HG03045 (cell line): ENCODE data around the gene ESRRA.

Source experiments
- ATAC-seq: cut with Tn5 transposase; IDR thresholded peaks from one replicate; pipeline ENCODE4 v1.9.1; 2021; ENCODE audit warnings: mild to moderate bottlenecking, moderate library complexity; ENCODE audit not compliant: unreplicated experiment

ESRRA gene

DNA sequence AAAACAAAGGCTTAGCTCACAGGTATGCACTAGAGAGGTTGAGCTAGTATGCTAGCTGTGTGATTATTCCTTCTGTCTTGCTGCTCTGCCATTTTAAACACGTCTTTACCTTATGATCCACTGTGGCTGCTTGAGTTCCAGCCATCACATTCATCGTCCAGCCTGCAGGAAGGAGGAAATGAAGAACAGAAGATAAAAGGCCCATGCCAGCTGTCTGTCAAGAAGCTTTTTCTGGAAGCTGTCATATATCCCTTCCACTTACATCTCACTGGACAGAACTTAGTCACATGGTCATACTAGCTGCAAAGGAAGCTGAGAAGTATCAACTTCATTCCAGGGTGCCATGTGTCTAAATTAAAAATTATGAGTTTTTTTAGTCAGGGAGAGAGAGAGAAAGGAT, 22.1 kb downstream of the ESRRA start:
- ATAC-seq, result no peak

DNA sequence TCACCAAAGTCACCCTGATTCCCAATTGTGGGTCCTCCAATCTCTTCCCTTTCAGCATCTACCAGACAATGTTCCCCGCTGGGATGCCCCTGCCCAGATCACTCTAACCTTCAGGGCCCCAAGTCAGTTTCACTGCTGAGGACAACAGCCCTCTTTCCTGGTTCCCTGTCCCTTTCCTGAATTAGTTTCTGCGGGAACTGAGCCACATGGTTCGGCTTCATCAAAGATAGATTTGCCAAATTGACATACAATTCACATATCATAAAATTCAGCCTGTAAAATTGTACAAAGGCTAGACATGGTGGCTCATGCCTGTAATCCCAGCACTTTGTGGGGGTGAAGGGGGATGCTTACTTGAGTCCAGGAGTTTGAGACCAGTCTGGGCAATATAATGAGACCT, 22.7 kb downstream of the ESRRA start:
- ATAC-seq, result no peak

DNA sequence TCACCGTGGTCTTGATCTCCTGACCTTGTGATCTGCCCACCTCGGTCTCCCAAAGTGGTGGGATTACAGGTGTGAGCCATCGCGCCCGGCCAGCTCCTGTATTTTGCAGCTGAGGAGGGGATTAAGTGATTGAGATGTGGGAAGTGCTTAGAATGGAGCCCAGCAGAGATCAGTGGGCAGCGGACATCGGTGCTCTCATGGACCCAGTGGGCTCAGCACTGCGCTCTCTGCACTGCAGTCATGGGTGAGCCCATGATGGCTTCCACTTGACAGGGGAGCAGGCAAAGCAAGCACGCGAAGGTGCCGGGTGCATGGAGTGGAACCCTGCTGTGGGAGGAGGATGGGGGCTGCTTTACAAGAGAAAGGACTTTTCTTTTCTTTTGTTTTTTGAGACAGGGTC, 25.6 kb downstream of the ESRRA start:
- no peak for ATAC-seq

DNA sequence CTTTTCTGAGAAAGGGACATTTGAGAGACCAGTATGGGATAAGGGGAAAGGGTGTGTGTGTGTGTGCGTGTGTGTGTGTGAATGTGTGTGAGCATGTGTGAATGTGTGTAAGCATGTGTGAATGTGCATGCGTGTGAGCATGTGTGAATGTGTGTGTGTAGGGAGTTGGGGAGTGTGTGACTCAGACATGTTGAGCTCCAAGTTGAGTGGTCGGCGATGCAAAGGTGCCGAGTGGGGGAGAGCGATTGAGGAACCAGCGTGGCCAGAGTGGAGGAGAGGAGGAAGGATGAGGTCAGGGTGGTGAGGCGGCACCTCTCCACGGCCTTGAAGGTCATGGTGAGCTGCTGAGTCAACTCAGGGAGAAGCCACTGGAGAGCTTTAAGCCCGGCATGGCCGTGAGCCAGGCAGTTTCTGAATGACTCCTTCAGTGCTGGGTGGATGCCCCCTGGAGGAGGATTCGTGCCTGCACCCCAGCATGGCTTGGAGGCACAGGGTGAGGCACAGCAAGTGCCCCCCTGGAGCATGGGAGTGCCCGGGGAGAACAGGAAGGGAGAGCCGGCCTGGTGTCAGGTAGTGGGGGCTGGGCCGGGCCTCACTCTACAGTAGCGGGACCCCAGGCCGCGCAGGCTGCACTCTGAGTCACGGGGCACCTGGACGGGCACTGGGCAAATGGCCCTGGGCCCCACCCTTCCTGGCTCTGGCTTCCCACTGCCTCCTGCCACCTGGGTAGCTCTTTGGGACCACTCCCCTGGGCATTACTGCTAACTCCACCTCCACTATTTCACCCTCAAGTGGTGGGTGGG, 26.4 kb downstream of the ESRRA start:
- ATAC-seq, result no peak

DNA sequence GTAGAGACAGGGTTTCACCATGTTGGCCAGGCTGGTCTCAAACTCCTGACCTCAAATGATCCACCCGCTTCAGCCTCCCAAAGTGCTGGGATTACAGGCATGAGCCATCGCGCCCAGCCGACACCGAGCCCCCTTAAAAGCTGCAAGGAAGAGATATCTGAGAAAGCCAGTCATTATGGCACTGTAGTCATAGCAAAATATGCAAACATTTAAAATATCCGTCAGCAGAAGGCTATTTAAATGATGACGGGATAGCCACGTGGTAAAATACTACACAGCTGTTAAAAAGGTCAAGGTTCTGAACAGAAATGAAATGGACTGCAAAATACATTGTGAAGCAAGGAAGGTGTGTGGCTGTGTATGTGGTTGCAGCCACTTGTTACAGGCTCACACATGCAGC, 28.2 kb downstream of the ESRRA start:
- no peak for ATAC-seq

DNA sequence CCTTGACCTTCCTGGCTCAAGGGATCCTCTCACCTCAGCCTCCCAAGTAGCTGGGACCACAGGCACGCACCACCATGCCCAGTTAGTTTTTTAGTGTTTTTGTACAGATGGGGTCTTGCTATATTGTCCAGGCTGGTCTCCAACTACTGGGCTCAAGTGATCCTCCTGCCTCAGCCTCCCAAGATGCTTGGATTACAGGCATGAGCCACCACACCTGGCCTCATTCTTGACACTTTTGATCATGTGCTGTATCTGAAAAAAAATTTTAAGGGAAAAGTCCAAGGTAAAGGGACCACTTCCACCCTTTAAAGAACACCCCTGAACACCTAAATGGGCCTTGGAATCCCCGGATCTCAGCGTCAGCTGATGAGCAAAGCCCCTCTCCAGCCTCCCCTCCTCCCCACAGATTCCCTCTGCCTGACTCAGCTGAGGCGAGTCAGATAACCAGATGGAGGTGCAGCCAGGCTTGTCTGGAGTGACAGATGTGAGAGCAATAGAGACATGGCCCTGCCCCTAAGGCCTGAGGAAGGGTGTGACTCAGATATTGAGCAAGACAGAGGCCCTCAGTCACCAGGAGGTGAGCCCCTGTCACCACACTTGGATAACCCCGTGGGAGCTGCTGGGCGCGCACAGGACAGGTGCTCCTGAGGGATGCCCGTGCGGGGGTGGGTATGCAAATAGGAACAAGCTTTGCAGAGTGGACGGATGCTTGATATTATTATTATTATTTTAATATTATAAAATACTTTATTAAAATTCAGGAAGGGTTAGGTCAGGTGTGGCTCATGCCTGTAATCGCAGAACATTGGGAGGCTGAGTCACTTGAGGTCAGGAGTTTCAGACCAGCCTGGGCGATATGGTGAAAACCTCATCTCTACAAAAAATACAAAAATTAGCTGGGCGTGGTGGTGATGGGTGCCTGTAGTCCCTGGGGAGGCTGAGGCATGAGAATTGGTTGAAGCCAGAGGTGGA, 29.7 kb downstream of the ESRRA start:
- peak; percentile 68 for ATAC-seq

DNA sequence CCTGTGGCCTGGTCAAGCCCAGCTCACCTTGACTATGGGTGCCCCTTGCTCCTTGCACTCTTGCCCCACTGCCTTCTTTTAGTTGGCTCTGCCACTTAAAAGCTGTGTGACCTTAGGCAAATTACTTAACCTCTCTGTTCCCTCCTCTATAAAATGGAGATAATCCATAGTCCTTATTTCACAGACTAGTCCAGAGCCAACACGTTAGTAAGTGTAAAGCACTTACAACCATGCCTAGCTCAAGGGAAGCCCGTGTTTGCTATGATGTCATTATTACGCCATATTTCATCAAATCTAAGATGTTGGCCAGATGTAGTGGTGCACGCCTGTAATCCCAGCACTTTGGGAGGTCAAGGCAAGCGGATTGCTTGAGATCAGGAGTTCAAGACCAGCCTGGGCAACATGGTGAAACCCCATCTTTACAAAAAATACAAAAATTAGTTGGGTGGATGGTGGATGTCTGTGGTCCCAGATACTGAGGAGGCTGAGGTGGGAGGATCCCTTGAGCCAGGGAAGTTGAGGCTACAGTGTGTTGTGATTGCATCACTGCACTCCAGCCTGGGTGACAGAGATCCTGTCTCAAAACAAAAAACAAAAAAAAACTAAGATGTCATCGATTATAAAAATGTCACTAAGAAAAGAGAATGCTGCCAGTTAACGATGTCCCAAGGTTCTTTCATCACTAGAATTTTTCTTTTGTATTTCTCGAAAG, 32.4 kb downstream of the ESRRA start:
- ATAC-seq, result no peak

DNA sequence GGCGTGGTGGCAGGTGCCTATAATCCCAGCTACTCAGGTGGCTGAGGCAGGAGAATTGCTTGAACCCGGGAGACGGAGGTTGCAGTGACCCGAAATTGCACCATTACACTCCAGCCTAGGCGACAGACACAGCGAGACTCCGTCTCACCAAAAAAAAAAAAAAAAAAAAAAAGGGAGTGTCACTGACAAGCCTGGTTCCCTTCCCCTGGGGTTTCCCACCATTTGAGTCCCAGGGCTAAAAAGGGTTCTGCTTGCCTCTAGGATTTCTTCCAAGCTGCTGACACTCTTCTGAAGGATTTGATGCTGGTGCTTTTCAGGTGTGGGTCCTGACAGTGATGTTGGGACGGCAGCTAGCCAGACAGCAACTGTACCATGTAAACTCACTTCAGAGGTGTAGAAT, 33.4 kb downstream of the ESRRA start:
- ATAC-seq, result no peak

DNA sequence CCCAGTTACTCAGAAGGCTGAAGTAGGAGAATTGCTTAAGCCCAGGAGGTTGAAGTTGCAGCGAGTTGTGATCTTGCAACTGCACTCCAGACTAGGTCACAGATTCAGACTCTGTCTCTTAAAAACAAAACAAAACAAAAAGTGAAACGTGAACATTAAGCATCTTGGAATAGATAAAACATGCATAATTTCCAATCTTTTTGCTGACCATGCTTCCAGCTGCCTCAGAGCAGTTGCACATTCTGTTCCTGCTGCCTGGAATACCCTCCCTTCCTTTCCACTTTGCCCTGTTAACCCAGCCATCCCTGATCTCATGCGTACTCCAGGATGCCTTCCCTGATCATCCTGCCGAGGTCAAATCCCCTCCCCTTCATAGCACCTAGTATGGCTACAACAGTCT, 34.0 kb downstream of the ESRRA start:
- ATAC-seq, result no peak

DNA sequence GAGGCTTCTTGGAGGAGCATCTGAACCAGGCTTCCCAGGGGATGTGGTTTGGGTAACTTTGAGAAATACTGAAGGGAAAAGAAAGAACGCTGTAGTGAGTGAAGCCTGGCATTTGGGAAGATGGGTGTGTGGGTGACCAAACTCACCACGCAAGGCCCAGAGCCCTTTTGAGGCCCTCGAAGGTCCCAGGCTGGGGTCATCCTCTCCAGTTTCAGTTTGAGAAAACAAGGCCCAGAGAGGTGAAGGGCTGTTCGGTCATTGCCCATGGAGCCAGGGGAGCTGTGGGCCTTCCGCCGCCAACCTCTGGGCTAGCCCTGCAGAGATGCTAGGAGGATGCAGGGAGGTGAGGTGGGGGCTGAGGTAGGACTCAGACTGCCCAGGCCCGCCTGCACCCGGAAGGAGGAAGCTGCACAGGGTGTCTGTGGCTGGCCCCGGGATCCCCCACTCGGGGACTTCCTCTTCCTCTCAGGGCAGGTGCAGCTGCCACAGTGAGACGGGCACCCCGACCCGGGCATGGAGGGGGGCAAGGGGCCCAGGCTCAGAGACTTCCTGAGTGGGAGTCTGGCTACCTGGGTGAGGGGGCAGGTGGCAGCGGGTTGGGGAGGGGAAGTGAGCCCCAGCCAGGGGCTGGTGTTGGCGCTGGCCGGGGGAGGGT, 34.6 kb downstream of the ESRRA start, which contains the start of gene CCDC88B:
Gene CCDC88B, plus strand, starts transcription at position 451 of the 655 bp plus-strand sequence. Its CDS starts 63 bp downstream, at position 514.
- peak; percentile 59 for ATAC-seq

DNA sequence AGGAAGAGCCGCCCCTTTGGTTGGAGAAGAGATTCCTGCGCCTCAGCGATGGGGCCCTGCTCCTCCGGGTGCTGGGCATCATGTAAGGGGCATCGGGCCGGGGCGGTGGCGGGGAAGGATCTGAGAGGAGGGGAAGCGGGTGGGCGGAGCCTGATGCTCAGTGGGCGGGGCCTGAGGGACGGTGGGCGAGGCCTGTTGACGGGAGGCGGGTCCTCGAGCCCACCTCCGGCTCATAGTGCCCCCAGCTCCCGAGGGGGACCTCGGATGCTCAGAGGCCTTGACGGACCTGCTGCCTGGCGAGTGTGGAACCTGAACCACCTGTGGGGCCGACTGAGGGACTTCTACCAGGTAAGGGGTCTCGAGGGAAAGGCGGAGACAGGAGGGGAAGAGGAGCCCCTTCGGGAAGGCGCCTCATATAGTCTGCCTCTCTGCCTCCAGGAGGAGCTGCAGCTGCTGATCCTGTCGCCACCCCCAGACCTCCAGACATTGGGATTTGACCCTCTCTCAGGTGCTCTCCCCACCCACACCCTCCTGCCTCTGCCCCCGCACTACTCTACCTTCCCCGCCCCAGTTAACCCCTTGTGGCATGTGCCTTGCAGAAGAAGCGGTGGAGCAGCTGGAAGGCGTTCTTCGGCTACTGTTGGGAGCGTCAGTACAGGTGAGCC, 35.5 kb downstream of the ESRRA start:
- no peak for ATAC-seq

DNA sequence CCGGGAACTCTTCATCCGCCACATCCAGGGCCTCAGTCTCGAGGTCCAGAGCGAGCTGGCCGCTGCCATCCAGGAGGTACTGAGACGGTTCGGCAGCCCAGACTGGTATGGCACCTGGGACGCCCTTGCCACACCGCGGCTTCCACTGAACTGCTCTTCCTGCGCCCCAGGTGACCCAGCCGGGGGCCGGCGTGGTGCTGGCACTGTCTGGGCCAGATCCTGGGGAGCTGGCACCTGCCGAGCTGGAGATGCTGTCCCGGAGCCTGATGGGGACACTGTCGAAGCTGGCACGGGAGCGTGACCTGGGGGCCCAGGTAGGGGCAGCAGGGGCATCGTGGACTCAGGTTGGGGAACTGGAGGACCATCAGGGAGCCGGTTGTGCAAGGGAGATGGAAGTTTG, 36.1 kb downstream of the ESRRA start:
- ATAC-seq, result no peak

DNA sequence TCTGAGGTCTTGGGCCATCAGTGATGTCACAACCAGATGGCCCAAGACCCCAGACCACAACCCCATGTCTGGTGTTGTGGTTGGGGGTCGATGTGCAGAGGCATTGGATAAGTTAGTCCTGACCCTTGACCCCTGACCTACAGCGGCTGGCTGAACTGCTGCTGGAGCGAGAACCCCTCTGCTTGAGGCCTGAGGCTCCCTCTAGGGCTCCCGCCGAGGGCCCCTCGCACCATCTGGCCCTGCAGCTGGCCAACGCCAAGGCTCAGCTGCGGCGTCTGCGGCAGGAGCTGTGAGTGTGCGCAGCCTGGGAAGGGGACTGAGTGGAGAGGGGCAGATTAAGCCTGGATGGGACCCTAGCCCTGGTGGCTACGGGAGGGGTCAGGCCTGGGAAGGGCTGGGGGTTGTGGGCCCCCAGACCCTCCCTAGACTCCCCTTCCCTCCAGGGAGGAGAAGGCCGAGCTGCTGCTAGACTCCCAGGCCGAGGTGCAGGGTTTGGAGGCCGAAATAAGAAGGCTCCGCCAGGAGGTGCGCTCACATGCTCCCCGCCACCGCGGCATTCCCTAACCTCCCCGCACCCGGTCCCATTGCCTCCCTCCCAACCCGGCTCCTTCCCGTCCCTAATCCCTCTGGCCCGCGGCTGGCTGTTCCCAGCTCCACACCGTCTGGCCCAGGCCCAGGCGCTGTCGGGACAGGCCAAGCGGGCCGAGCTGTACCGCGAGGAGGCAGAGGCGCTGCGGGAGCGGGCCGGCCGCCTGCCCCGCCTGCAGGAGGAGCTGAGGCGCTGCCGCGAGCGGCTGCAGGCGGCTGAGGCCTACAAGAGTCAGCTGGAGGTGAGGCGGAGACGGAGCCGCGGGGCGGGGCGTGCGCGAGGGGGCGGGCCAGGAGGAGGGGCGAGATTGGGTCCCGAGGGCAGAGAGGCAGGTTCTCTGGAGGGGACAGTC, 36.8 kb downstream of the ESRRA start:
- ATAC-seq, result no peak

DNA sequence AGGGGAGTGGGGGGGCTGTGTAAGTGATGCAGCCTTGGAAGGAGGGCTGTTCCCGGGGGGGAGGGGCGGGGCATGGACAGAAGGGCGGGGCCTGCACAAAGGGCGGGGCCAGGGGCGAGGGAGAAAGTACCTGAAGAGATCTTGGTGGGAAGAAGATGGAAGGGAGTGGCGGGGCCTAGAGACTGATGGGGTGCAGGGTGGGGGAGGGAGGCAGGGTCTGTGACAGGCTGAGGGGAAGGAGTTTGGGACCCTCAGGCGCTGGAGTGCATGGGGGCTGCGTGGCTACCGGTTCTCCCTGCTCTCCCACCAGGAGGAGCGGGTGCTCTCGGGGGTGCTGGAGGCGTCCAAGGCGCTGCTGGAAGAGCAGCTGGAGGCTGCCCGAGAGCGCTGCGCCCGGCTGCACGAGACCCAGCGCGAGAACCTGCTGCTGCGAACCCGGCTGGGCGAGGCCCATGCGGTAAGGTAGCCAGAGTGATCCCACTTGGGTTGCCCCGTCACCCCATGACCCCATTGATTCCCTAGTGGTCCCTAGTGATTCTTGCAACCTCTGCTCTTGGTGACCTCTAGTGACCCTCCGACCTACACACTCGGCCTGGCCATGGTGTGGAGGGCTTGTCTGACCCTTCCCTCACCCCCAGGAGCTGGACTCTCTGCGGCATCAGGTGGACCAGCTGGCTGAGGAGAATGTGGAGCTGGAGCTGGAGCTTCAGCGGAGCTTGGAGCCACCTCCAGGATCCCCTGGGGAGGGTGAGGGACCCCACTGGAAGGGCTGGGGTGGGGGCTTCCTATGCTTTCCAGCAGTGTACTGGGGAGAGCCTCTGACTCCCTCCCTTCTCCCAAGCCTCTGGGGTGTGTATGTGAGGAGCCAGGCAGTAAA, 37.8 kb downstream of the ESRRA start:
- no peak for ATAC-seq

DNA sequence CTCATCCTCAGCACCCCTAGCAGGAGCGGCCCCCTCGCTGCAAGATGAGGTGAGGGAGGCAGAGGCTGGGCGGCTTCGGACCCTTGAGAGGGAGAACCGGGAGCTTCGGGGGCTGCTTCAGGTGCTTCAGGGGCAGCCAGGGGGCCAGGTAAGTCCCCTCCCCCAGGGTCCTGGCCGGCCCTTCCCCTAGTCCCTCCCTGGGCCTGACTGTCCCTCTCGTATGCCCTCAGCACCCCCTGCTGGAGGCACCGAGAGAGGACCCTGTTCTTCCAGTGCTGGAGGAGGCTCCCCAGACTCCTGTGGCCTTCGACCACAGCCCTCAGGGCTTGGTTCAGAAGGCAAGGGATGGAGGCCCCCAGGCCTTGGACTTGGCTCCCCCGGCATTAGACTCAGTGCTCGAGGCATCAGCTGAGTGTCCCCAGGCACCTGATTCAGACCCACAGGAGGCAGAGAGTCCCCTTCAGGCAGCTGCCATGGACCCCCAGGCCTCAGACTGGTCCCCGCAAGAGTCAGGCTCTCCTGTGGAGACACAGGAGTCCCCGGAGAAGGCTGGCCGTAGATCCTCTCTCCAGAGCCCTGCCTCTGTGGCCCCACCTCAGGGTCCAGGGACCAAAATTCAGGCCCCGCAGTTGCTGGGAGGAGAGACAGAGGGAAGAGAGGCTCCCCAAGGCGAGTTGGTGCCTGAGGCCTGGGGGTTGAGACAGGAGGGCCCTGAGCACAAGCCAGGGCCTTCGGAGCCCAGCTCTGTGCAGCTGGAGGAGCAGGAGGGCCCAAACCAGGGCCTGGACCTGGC, 38.6 kb downstream of the ESRRA start:
- no peak for ATAC-seq

DNA sequence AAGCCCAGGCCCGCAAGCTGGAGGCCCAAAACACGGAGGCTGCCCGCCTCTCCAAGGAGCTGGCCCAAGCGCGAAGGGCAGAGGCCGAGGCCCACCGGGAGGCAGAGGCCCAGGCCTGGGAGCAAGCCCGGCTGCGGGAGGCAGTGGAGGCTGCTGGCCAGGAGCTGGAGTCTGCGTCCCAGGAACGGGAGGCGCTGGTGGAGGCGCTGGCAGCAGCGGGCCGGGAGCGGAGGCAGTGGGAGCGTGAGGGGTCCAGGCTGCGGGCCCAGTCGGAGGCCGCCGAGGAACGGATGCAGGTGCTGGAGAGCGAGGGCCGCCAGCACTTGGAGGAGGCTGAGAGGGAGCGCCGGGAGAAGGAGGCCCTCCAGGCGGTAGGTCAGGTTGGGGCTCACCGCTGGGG, 39.5 kb downstream of the ESRRA start:
- no peak for ATAC-seq

DNA sequence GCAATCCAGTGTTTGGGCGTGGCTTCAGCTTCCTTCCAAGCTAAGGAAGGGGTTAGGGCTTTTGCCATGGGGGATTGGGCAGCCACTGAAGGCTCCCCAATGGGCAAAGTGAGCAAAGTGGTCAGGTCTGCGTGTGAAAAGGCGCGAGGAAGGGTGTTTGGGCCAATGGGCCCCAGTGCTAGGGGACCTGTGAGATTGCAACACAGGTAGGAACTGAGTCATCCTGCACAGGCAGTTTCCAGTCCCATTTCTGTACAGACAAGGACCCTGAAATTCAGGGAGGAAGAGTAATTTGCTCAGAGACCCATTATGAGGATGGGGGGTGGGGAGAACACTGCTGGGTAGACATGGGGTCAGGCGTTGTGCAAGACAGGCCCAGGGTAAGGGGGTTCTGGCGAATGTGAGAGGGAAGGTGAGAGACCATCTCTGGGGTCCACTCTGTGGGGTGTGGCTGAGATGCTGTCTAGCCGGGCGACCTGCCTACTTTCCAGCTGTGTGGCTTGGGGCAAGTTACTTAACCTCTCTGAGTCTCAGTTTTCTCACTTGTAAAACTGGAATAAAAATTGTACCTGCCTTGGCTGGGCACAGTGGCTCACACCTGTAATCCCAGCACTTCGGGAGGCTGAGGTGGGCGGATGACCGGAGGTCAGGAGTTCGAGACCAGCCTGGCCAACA, 42.0 kb downstream of the ESRRA start:
- ATAC-seq, result no peak
